ENCODE measurements around the gene PAX5. TPM values are rescaled to one million over a fixed set of nuclear protein-coding genes. Genes with fewer than 3 reads are reported as not detected.

The PAX5 gene
- total RNA-seq, 1 donor from 2014 or later, result not detected

- no peak overlapping the region for H3K27ac ChIP-seq (ENCODE audit: low read depth, low read length)
- no peaks in the 10 kb centered on the region for H3K36me3 ChIP-seq (ENCODE audit: control insufficient read depth in 3 of 3, insufficient read depth in 3 of 3, low read length in 3 of 3)
- H3K9me3 ChIP-seq (ENCODE audit: control insufficient read depth in 3 of 3, low read length in 3 of 3), result no peaks in the 10 kb centered on the region
- peaks cover 0 to 5% (median 0%) of the 10 kb centered on the region in 3 donors for H3K4me1 ChIP-seq (ENCODE audit: control insufficient read depth in 3 of 3, insufficient read depth in 3 of 3, low read length in 3 of 3)
- no peak overlapping the region for H3K4me3 ChIP-seq (ENCODE audit: low read length in 3 of 3)
- no peak overlapping the region for H3K9ac ChIP-seq (ENCODE audit: low read depth in 1 of 3, low read length in 3 of 3)
- H3K27me3 ChIP-seq (ENCODE audit: control insufficient read depth in 3 of 3, insufficient read depth in 3 of 3, low read length in 3 of 3), result peaks cover 0 to 15% (median 6%) of the 10 kb centered on the region in 3 donors
Measured at GRCh38 chr9:36966371-36967097, 67.5 kb downstream of the PAX5 start.

GRCh38 chr9:36964791-36965190 is 69.3 kb downstream of the PAX5 start:
- no peaks in the 10 kb centered on the region for H3K36me3 ChIP-seq (ENCODE audit: control insufficient read depth in 3 of 3, insufficient read depth in 3 of 3, low read length in 3 of 3)

GRCh38 chr9:36963346-36963745 is 70.7 kb downstream of the PAX5 start:
- H3K9ac ChIP-seq (ENCODE audit: low read depth in 1 of 3, low read length in 3 of 3), result no peak overlapping the region
- H3K4me1 ChIP-seq (ENCODE audit: control insufficient read depth in 3 of 3, insufficient read depth in 3 of 3, low read length in 3 of 3), result peaks cover 0 to 9% (median 0%) of the 10 kb centered on the region in 3 donors
- H3K9me3 ChIP-seq (ENCODE audit: control insufficient read depth in 3 of 3, low read length in 3 of 3), result no peaks in the 10 kb centered on the region
- no peak overlapping the region for H3K4me3 ChIP-seq (ENCODE audit: low read length in 3 of 3)
- no peaks in the 10 kb centered on the region for H3K36me3 ChIP-seq (ENCODE audit: control insufficient read depth in 3 of 3, insufficient read depth in 3 of 3, low read length in 3 of 3)
- peaks cover 3 to 36% (median 14%) of the 10 kb centered on the region in 3 donors for H3K27me3 ChIP-seq (ENCODE audit: control insufficient read depth in 3 of 3, insufficient read depth in 3 of 3, low read length in 3 of 3)
- H3K27ac ChIP-seq (ENCODE audit: low read depth, low read length), result no peak overlapping the region

More at GRCh38 chr9:36964791-36965190, 69.3 kb downstream of the PAX5 start:
- Histone ChIP-seq H3K27ac (ENCODE audit: low read depth, low read length) (no peak overlapping the region), H3K4me3 (ENCODE audit: low read length in 3 of 3) (no peak overlapping the region), H3K4me1 (ENCODE audit: control insufficient read depth in 3 of 3, insufficient read depth in 3 of 3, low read length in 3 of 3) (peaks cover 0 to 9% (median 0%) of the 10 kb centered on the region in 3 donors), H3K9ac (ENCODE audit: low read depth in 1 of 3, low read length in 3 of 3) (no peak overlapping the region), H3K9me3 (ENCODE audit: control insufficient read depth in 3 of 3, low read length in 3 of 3) (no peaks in the 10 kb centered on the region), H3K27me3 (ENCODE audit: control insufficient read depth in 3 of 3, insufficient read depth in 3 of 3, low read length in 3 of 3) (peaks cover 3 to 27% (median 14%) of the 10 kb centered on the region in 3 donors)

- H3K36me3 ChIP-seq (ENCODE audit: control insufficient read depth in 3 of 3, insufficient read depth in 3 of 3, low read length in 3 of 3), result no peaks in the 10 kb centered on the region
- H3K27me3 ChIP-seq (ENCODE audit: control insufficient read depth in 3 of 3, insufficient read depth in 3 of 3, low read length in 3 of 3), result peaks cover 4 to 36% (median 14%) of the 10 kb centered on the region in 3 donors
- H3K27ac ChIP-seq (ENCODE audit: low read depth, low read length), result no peak overlapping the region
- H3K9me3 ChIP-seq (ENCODE audit: control insufficient read depth in 3 of 3, low read length in 3 of 3), result no peaks in the 10 kb centered on the region
- H3K4me3 ChIP-seq (ENCODE audit: low read length in 3 of 3), result no peak overlapping the region
- peaks cover 0 to 9% (median 0%) of the 10 kb centered on the region in 3 donors for H3K4me1 ChIP-seq (ENCODE audit: control insufficient read depth in 3 of 3, insufficient read depth in 3 of 3, low read length in 3 of 3)
- H3K9ac ChIP-seq (ENCODE audit: low read depth in 1 of 3, low read length in 3 of 3), result no peak overlapping the region
Measured at GRCh38 chr9:36962691-36963090, 71.4 kb downstream of the PAX5 start.

- no peaks in the 10 kb centered on the region for H3K36me3 ChIP-seq (ENCODE audit: control insufficient read depth in 3 of 3, insufficient read depth in 3 of 3, low read length in 3 of 3)
- H3K9me3 ChIP-seq (ENCODE audit: control insufficient read depth in 3 of 3, low read length in 3 of 3), result no peaks in the 10 kb centered on the region
- peak overlapping the region in 1 of 3 donors; percentile 52 for H3K4me3 ChIP-seq (ENCODE audit: low read length in 3 of 3)
- H3K4me1 ChIP-seq (ENCODE audit: control insufficient read depth in 3 of 3, insufficient read depth in 3 of 3, low read length in 3 of 3), result peaks cover 0 to 9% (median 0%) of the 10 kb centered on the region in 3 donors
- peak overlapping the region in 2 of 3 donors; percentile 12 to 41 for H3K9ac ChIP-seq (ENCODE audit: low read depth in 1 of 3, low read length in 3 of 3)
- H3K27me3 ChIP-seq (ENCODE audit: control insufficient read depth in 3 of 3, insufficient read depth in 3 of 3, low read length in 3 of 3), result peaks cover 13 to 40% (median 17%) of the 10 kb centered on the region in 3 donors
- no peak overlapping the region for H3K27ac ChIP-seq (ENCODE audit: low read depth, low read length)
Measured at GRCh38 chr9:36961561-36962325, 72.3 kb downstream of the PAX5 start.

- Histone ChIP-seq H3K4me1 (ENCODE audit: control insufficient read depth in 3 of 3, insufficient read depth in 3 of 3, low read length in 3 of 3) (peaks cover 0 to 9% (median 0%) of the 10 kb centered on the region in 3 donors), H3K9me3 (ENCODE audit: control insufficient read depth in 3 of 3, low read length in 3 of 3) (no peaks in the 10 kb centered on the region), H3K27ac (ENCODE audit: low read depth, low read length) (no peak overlapping the region), H3K27me3 (ENCODE audit: control insufficient read depth in 3 of 3, insufficient read depth in 3 of 3, low read length in 3 of 3) (peaks cover 18 to 40% (median 18%) of the 10 kb centered on the region in 3 donors), H3K4me3 (ENCODE audit: low read length in 3 of 3) (peak overlapping the region in 1 of 3 donors; percentile 52), H3K9ac (ENCODE audit: low read depth in 1 of 3, low read length in 3 of 3) (peak overlapping the region in 1 of 3 donors; percentile 12), H3K36me3 (ENCODE audit: control insufficient read depth in 3 of 3, insufficient read depth in 3 of 3, low read length in 3 of 3) (no peaks in the 10 kb centered on the region)
Measured at GRCh38 chr9:36961051-36961450, 73.0 kb downstream of the PAX5 start.

GRCh38 chr9:36960575-36960955 is 73.5 kb downstream of the PAX5 start:
- H3K36me3 ChIP-seq (ENCODE audit: control insufficient read depth in 3 of 3, insufficient read depth in 3 of 3, low read length in 3 of 3), result no peaks in the 10 kb centered on the region
- no peak overlapping the region for H3K9ac ChIP-seq (ENCODE audit: low read depth in 1 of 3, low read length in 3 of 3)
- H3K27me3 ChIP-seq (ENCODE audit: control insufficient read depth in 3 of 3, insufficient read depth in 3 of 3, low read length in 3 of 3), result peaks cover 18 to 40% (median 20%) of the 10 kb centered on the region in 3 donors
- no peak overlapping the region for H3K27ac ChIP-seq (ENCODE audit: low read depth, low read length)
- peaks cover 0 to 9% (median 0%) of the 10 kb centered on the region in 3 donors for H3K4me1 ChIP-seq (ENCODE audit: control insufficient read depth in 3 of 3, insufficient read depth in 3 of 3, low read length in 3 of 3)
- H3K9me3 ChIP-seq (ENCODE audit: control insufficient read depth in 3 of 3, low read length in 3 of 3), result no peaks in the 10 kb centered on the region
- no peak overlapping the region for H3K4me3 ChIP-seq (ENCODE audit: low read length in 3 of 3)

GRCh38 chr9:36959681-36960574 is 74.1 kb downstream of the PAX5 start:
- H3K9me3 ChIP-seq (ENCODE audit: control insufficient read depth in 3 of 3, low read length in 3 of 3), result no peaks in the 10 kb centered on the region
- peaks cover 0 to 9% (median 0%) of the 10 kb centered on the region in 3 donors for H3K4me1 ChIP-seq (ENCODE audit: control insufficient read depth in 3 of 3, insufficient read depth in 3 of 3, low read length in 3 of 3)
- peaks cover 18 to 40% (median 20%) of the 10 kb centered on the region in 3 donors for H3K27me3 ChIP-seq (ENCODE audit: control insufficient read depth in 3 of 3, insufficient read depth in 3 of 3, low read length in 3 of 3)
- H3K9ac ChIP-seq (ENCODE audit: low read depth in 1 of 3, low read length in 3 of 3), result no peak overlapping the region
- no peaks in the 10 kb centered on the region for H3K36me3 ChIP-seq (ENCODE audit: control insufficient read depth in 3 of 3, insufficient read depth in 3 of 3, low read length in 3 of 3)
- no peak overlapping the region for H3K27ac ChIP-seq (ENCODE audit: low read depth, low read length)
- no peak overlapping the region for H3K4me3 ChIP-seq (ENCODE audit: low read length in 3 of 3)

GRCh38 chr9:36956908-36957307 is 77.2 kb downstream of the PAX5 start:
- Histone ChIP-seq H3K9ac (ENCODE audit: low read depth in 1 of 3, low read length in 3 of 3) (no peak overlapping the region), H3K36me3 (ENCODE audit: control insufficient read depth in 3 of 3, insufficient read depth in 3 of 3, low read length in 3 of 3) (no peaks in the 10 kb centered on the region), H3K4me3 (ENCODE audit: low read length in 3 of 3) (no peak overlapping the region), H3K27me3 (ENCODE audit: control insufficient read depth in 3 of 3, insufficient read depth in 3 of 3, low read length in 3 of 3) (peaks cover 16 to 33% (median 20%) of the 10 kb centered on the region in 3 donors), H3K4me1 (ENCODE audit: control insufficient read depth in 3 of 3, insufficient read depth in 3 of 3, low read length in 3 of 3) (peaks cover 0 to 7% (median 0%) of the 10 kb centered on the region in 3 donors), H3K27ac (ENCODE audit: low read depth, low read length) (no peak overlapping the region), H3K9me3 (ENCODE audit: control insufficient read depth in 3 of 3, low read length in 3 of 3) (no peaks in the 10 kb centered on the region)
